HEK293 (cell line): ENCODE measurements around the gene C11orf98.
"Not testable (repeated sequence)": the region's sequence is repeated elsewhere in the genome, so short reads cannot be mapped to it uniquely, and the experiment has no call there.

Source experiments
- CTCF ChIA-PET: fragments of 350-600 bp; formaldehyde crosslinking; extraction: SDS; loops from one replicate; lab custom pipeline; 2021; ENCODE audit warnings: antibody characterized with exemption; lab: Yijun Ruan, JAX
- POLR2A ChIA-PET: fragments of 300-600 bp; formaldehyde crosslinking; extraction: SDS; loops from one replicate; lab custom pipeline; 2020; ENCODE audit warnings: antibody characterized with exemption, inconsistent platforms; lab: Yijun Ruan, JAX
- H3K27ac ChIP-seq: fragments of 200-500 bp; sonication (Bioruptor generic); 2 replicates; pipeline ENCODE4 v1.5.1; 2014; ENCODE audit warnings: low read depth, low read length, control low read depth, inconsistent platforms; ENCODE audit errors: extremely low read depth
- H3K36me3 ChIP-seq, 2 experiments: fragments of 200-500 bp in 1 of 2; sonication (Bioruptor generic) in 1 of 2; 1 replicate in 1 of 2; 2 replicates in 1 of 2; pipeline ENCODE4 v1.5.1; 2014 to 2017; ENCODE audit warnings: inconsistent platforms in 2 of 2, low read length in 2 of 2; ENCODE audit not compliant: control insufficient read depth in 2 of 2, insufficient read depth in 1 of 2
- H3K4me1 ChIP-seq: fragments of 200-500 bp; sonication (Bioruptor generic); 2 replicates; pipeline ENCODE4 v1.5.1; 2014; ENCODE audit warnings: mild to moderate bottlenecking, low read length, inconsistent platforms; ENCODE audit not compliant: control insufficient read depth, insufficient read depth
- H3K4me3 ChIP-seq: 2 replicates; pipeline ENCODE4 v1.5.1; 2011; ENCODE audit warnings: low read depth, mild to moderate bottlenecking, control low read depth, low read length, moderate library complexity
- H3K9me3 ChIP-seq: fragments of 200-500 bp; sonication (Bioruptor generic); 2 replicates; pipeline ENCODE4 v1.5.1; 2014; ENCODE audit warnings: low read depth, low read length, inconsistent platforms; ENCODE audit not compliant: control insufficient read depth, insufficient read depth
- BCL11B ChIP-seq: fragments of 450-650 bp; formaldehyde crosslinking; IDR thresholded peaks from 2 replicates; pipeline ENCODE4 v1.5.1; 2016; ENCODE audit warnings: low read depth, missing biosample characterization, missing genetic modification characterization
- KLF16 ChIP-seq: fragments of 450-650 bp; formaldehyde crosslinking; IDR thresholded peaks from 2 replicates; pipeline ENCODE4 v1.5.1; 2017; ENCODE audit warnings: missing biosample characterization, missing genetic modification characterization
- YY1 ChIP-seq: fragments of 450-650 bp; formaldehyde crosslinking; IDR thresholded peaks from 2 replicates; pipeline ENCODE4 v1.5.1; 2018; ENCODE audit warnings: missing biosample characterization, missing genetic modification characterization
- ZFHX2 ChIP-seq: fragments of 450-650 bp; formaldehyde crosslinking; conservative IDR thresholded peaks from 2 replicates; pipeline ENCODE4 v1.5.1; 2016; ENCODE audit warnings: missing biosample characterization, missing genetic modification characterization
- ZNF133 ChIP-seq: fragments of 450-650 bp; formaldehyde crosslinking; IDR thresholded peaks from 2 replicates; pipeline ENCODE4 v1.5.1; 2016; ENCODE audit warnings: missing biosample characterization, missing genetic modification characterization
- ZNF23 ChIP-seq: fragments of 450-650 bp; formaldehyde crosslinking; IDR thresholded peaks from 2 replicates; pipeline ENCODE4 v1.5.1; 2016; ENCODE audit warnings: missing biosample characterization, missing genetic modification characterization, borderline replicate concordance
- ZNF274 ChIP-seq, 2 experiments: fragments of 200-500 bp in 1 of 2; fragments of 450-650 bp in 1 of 2; sonication (Bioruptor generic) in 1 of 2; formaldehyde crosslinking in 1 of 2; IDR thresholded peaks; 2 replicates each; pipeline versions ENCODE4 v1.5.1 to v1.6.1; 2014 to 2016; ENCODE audit warnings: borderline replicate concordance in 1 of 2, inconsistent platforms in 1 of 2, low read length in 1 of 2, missing biosample characterization in 1 of 2, missing genetic modification characterization in 1 of 2
- ZNF302 ChIP-seq: fragments of 450-650 bp; formaldehyde crosslinking; IDR thresholded peaks from 2 replicates; pipeline ENCODE4 v1.5.1; 2016; ENCODE audit warnings: missing biosample characterization, missing genetic modification characterization, low read depth
- ZNF350 ChIP-seq: fragments of 450-650 bp; formaldehyde crosslinking; IDR thresholded peaks from 2 replicates; pipeline ENCODE4 v1.5.0; 2017; ENCODE audit warnings: missing biosample characterization, mild to moderate bottlenecking, missing genetic modification characterization
- ZNF473 ChIP-seq: fragments of 450-650 bp; formaldehyde crosslinking; IDR thresholded peaks from 2 replicates; pipeline ENCODE4 v1.5.1; 2017; ENCODE audit warnings: missing biosample characterization, missing genetic modification characterization
- ZNF48 ChIP-seq: fragments of 450-650 bp; formaldehyde crosslinking; IDR thresholded peaks from 2 replicates; pipeline ENCODE4 v1.5.1; 2016; ENCODE audit warnings: missing biosample characterization, missing genetic modification characterization
- ZNF514 ChIP-seq: fragments of 450-650 bp; formaldehyde crosslinking; IDR thresholded peaks from 2 replicates; pipeline ENCODE4 v1.5.1; 2016; ENCODE audit warnings: missing biosample characterization, missing genetic modification characterization
- ZNF561 ChIP-seq: fragments of 450-650 bp; IDR thresholded peaks from 2 replicates; pipeline ENCODE4 v1.5.1; 2018; ENCODE audit warnings: missing biosample characterization, missing genetic modification characterization, borderline replicate concordance
- ZNF654 ChIP-seq: fragments of 450-650 bp; formaldehyde crosslinking; IDR thresholded peaks from 2 replicates; pipeline ENCODE4 v1.5.1; 2016; ENCODE audit warnings: low read depth, missing biosample characterization, missing genetic modification characterization
- ZNF701 ChIP-seq: fragments of 450-650 bp; formaldehyde crosslinking; IDR thresholded peaks from 2 replicates; pipeline ENCODE4 v1.5.1; 2016; ENCODE audit warnings: missing biosample characterization, missing genetic modification characterization
- TF ChIP-seq, protein P1 (sequence below): fragments of 450-650 bp; formaldehyde crosslinking; IDR thresholded peaks from 2 replicates; pipeline ENCODE4 v1.5.1; 2016; ENCODE audit warnings: missing biosample characterization, missing genetic modification characterization
- TF ChIP-seq, protein P2 (sequence below): fragments of 450-650 bp; formaldehyde crosslinking; IDR thresholded peaks from 2 replicates; pipeline ENCODE4 v1.5.1; 2016; ENCODE audit warnings: missing biosample characterization, missing genetic modification characterization
- TF ChIP-seq, protein P3 (sequence below): fragments of 450-650 bp; formaldehyde crosslinking; IDR thresholded peaks from 2 replicates; pipeline ENCODE4 v1.5.1; 2016; ENCODE audit warnings: missing biosample characterization, missing genetic modification characterization

C11orf98 gene

DNA sequence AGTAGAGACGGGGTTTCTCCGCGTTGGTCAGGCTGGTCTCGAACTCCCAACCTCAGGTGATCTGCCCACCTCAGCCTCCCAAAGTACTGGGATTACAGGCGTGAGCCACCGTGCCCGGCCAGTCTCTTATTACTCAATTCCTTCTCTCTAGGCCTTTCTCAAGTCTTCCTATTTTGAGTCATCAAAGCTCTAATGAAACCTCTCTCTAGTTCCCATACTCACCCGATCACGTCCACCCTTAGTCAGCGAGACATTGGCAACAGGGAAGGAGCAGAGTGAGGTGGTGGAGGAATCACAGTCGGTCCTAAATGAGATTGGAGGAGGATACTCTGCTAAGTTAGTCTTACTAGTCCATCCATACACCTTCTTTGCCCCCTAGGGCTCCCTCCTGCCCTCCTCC is 37.2 kb upstream of the C11orf98 start:
- Histone ChIP-seq H3K4me3 (no peak overlapping the region), H3K9me3 (no peaks in the 10 kb centered on the region), H3K36me3 (peaks cover 15 to 71% of the 10 kb centered on the region in 2 experiments), H3K27ac (no peak overlapping the region), H3K4me1 (peaks cover 3% of the 10 kb centered on the region; the same call in 1 of the 2 replicates)
- ChIA-PET CTCF (interaction anchor here (0.7 to 1.7 kb wide), 3 partner anchors 8 to 21 kb away, joined by 7 to 12 read pairs (median 8); partner anchors contain the start of gene LRRN4CL), POLR2A (interaction anchor here (0.6 to 1.8 kb wide), 2 partner anchors 11 to 37 kb away, joined by 3 to 4 read pairs; partner anchors contain the start of genes C11orf98 and CSKMT)
- TF ChIP-seq KLF16 (tag by site-specific recombination) (no peak), ZNF23 (no peak), ZNF473 (tag by site-specific recombination) (no peak), ZNF514 (no peak), ZNF274 (IDR thresholded peaks at IDR 0.05; ENCODE audit: low read length) (no peak), ZNF274 (tag by site-specific recombination; IDR thresholded peaks at IDR 0.05; ENCODE audit: borderline replicate concordance) (no peak), ZNF302 (no peak), ZNF48 (no peak), YY1 (tag by site-specific recombination) (no peak), ZNF701 (tag by site-specific recombination) (no peak), ZNF133 (tag by site-specific recombination) (no peak), ZNF350 (tag by site-specific recombination) (no peak)
- TF ChIP-seq, protein P1, sequence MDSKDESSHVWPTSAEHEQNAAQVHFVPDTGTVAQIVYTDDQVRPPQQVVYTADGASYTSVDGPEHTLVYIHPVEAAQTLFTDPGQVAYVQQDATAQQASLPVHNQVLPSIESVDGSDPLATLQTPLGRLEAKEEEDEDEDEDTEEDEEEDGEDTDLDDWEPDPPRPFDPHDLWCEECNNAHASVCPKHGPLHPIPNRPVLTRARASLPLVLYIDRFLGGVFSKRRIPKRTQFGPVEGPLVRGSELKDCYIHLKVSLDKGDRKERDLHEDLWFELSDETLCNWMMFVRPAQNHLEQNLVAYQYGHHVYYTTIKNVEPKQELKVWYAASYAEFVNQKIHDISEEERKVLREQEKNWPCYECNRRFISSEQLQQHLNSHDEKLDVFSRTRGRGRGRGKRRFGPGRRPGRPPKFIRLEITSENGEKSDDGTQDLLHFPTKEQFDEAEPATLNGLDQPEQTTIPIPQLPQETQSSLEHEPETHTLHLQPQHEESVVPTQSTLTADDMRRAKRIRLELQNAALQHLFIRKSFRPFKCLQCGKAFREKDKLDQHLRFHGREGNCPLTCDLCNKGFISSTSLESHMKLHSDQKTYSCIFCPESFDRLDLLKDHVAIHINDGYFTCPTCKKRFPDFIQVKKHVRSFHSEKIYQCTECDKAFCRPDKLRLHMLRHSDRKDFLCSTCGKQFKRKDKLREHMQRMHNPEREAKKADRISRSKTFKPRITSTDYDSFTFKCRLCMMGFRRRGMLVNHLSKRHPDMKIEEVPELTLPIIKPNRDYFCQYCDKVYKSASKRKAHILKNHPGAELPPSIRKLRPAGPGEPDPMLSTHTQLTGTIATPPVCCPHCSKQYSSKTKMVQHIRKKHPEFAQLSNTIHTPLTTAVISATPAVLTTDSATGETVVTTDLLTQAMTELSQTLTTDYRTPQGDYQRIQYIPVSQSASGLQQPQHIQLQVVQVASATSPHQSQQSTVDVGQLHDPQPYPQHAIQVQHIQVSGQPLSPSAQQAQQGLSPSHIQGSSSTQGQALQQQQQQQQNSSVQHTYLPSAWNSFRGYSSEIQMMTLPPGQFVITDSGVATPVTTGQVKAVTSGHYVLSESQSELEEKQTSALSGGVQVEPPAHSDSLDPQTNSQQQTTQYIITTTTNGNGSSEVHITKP = no peak

DNA sequence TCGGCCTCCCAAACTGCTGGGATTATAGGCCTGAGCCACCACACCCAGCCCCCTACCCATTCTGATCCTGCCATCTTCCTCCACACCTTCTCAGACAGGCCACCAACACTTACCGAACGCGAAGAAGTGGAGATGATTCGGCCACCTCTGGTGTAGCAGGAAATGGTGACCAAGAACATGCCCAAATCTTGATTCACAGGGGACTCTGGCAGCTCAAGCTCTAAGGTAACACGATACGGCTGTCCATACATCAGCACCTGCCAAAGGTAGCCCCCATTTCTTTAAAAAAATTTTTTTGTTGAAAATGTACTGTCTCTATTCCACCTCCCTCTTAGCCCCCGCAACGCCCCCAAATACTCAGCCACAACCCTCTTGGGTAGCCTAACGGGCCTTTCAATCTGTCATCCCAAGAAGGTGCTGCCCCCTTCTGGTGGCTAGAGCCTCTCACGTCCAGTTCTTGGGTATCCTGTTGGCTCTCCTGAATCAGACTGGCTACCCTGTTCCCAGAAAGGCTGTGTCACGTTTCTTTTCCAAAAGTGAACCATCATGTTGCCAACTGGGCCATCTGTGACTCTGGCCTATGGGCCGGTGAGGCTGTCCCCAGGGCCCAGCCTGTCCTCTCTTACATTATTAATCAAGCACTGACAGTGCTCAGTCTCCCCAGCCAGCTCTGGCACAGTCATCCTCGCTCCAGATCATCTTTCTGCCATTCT is 29.6 kb upstream of the C11orf98 start:
- no peak overlapping the region for H3K27ac ChIP-seq
- POLR2A ChIA-PET = interaction anchor here (0.6 to 1.7 kb wide), 8 partner anchors 12 to 103 kb away, joined by 3 to 12 read pairs (median 4); partner anchors contain the start of genes C11orf98, CSKMT, HNRNPUL2 and TUT1

DNA sequence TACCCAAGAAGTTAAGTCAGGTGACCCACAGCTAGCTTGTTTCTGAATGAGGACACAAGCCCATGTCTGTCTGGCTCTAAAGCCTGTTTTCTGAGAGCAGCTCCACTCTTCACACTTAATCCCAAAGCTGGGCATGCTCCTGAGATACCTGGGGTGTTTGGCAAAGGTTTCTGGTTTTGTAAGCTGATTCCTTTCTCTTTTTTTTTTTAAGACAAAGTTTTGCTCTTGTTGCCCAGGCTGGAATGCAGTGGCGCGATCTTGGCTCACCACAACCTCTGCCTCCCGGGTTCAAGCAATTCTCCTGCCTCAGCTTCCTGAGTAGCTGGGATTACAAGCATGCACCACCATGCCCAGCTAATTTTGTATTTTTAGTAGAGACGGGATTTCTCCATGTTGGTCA is 28.6 kb upstream of the C11orf98 start:
- H3K27ac ChIP-seq, H3K9me3 ChIP-seq, H3K4me1 ChIP-seq, H3K4me3 ChIP-seq: not testable (repeated sequence)
- ChIA-PET CTCF (interaction anchor here (0.7 to 6.8 kb wide), 10 partner anchors 10 to 300 kb away, joined by 3 to 46 read pairs (median 8); partner anchors contain the start of genes LBHD1, TUT1 and UQCC3), POLR2A (interaction anchor here (0.7 to 2.0 kb wide), 6 partner anchors 22 to 102 kb away, joined by 3 to 12 read pairs (median 6); partner anchors contain the start of genes C11orf98, CSKMT, HNRNPUL2 and TUT1)
- H3K36me3 ChIP-seq = peaks cover 16 to 67% of the 10 kb centered on the region in 2 experiments; a peak in 2 of 3 replicates

More for the DNA sequence above, 29.6 kb upstream of the C11orf98 start:
- Histone ChIP-seq H3K4me1 (no peaks in the 10 kb centered on the region), H3K4me3 (no peak overlapping the region), H3K9me3 (no peaks in the 10 kb centered on the region), H3K36me3 (peaks cover 16 to 69% of the 10 kb centered on the region in 2 experiments; a peak in 2 of 3 replicates)
- TF ChIP-seq ZNF654 (tag by site-specific recombination) = peak; percentile 48
- TF ChIP-seq ZFHX2 (tag by site-specific recombination) = 0 out of 2 replicates have a peak, but pooled peaks have one; percentile 10
- TF ChIP-seq, protein P2, sequence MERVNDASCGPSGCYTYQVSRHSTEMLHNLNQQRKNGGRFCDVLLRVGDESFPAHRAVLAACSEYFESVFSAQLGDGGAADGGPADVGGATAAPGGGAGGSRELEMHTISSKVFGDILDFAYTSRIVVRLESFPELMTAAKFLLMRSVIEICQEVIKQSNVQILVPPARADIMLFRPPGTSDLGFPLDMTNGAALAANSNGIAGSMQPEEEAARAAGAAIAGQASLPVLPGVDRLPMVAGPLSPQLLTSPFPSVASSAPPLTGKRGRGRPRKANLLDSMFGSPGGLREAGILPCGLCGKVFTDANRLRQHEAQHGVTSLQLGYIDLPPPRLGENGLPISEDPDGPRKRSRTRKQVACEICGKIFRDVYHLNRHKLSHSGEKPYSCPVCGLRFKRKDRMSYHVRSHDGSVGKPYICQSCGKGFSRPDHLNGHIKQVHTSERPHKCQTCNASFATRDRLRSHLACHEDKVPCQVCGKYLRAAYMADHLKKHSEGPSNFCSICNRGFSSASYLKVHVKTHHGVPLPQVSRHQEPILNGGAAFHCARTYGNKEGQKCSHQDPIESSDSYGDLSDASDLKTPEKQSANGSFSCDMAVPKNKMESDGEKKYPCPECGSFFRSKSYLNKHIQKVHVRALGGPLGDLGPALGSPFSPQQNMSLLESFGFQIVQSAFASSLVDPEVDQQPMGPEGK = peak; percentile 25; the same call in 1 of the 2 replicates
- TF ChIP-seq, protein P3, sequence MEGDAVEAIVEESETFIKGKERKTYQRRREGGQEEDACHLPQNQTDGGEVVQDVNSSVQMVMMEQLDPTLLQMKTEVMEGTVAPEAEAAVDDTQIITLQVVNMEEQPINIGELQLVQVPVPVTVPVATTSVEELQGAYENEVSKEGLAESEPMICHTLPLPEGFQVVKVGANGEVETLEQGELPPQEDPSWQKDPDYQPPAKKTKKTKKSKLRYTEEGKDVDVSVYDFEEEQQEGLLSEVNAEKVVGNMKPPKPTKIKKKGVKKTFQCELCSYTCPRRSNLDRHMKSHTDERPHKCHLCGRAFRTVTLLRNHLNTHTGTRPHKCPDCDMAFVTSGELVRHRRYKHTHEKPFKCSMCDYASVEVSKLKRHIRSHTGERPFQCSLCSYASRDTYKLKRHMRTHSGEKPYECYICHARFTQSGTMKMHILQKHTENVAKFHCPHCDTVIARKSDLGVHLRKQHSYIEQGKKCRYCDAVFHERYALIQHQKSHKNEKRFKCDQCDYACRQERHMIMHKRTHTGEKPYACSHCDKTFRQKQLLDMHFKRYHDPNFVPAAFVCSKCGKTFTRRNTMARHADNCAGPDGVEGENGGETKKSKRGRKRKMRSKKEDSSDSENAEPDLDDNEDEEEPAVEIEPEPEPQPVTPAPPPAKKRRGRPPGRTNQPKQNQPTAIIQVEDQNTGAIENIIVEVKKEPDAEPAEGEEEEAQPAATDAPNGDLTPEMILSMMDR (tag by site-specific recombination) = peak; percentile 11; the same call in 1 of the 2 replicates
- TF ChIP-seq BCL11B (tag by site-specific recombination) = no peak
- TF ChIP-seq ZNF561 (tag by site-specific recombination) = peak; percentile 59; the same call in 1 of the 2 replicates
- CTCF ChIA-PET = interaction anchor here (0.5 to 6.8 kb wide), 25 partner anchors 9 to 300 kb away, joined by 3 to 46 read pairs (median 3); partner anchors contain the start of genes C11orf98, CSKMT, LBHD1 and TUT1
